ENCODE results near the gene TRMU. TPM values are rescaled to one million over a fixed set of nuclear protein-coding genes. Genes with fewer than 3 reads are reported as not detected.

The TRMU gene
- total RNA-seq, 1 donor from 2014 or later, result 27.3 TPM

GRCh38 chr22:46355369-46355995 lies 20.0 kb downstream of the TRMU start:
- DNase-seq (ENCODE audit: low spot score), result no peak
- TF ChIP-seq, protein P1, sequence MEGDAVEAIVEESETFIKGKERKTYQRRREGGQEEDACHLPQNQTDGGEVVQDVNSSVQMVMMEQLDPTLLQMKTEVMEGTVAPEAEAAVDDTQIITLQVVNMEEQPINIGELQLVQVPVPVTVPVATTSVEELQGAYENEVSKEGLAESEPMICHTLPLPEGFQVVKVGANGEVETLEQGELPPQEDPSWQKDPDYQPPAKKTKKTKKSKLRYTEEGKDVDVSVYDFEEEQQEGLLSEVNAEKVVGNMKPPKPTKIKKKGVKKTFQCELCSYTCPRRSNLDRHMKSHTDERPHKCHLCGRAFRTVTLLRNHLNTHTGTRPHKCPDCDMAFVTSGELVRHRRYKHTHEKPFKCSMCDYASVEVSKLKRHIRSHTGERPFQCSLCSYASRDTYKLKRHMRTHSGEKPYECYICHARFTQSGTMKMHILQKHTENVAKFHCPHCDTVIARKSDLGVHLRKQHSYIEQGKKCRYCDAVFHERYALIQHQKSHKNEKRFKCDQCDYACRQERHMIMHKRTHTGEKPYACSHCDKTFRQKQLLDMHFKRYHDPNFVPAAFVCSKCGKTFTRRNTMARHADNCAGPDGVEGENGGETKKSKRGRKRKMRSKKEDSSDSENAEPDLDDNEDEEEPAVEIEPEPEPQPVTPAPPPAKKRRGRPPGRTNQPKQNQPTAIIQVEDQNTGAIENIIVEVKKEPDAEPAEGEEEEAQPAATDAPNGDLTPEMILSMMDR (IDR thresholded peaks at IDR 0.05), result peak; percentile 93
- Mint-ChIP-seq H3K9me3 (ENCODE audit: low read depth) (no peaks in the 10 kb centered on the region), H3K4me3 (ENCODE audit: unreplicated experiment) (no peak overlapping the region), H3K27me3 (ENCODE audit: low read depth) (no peaks in the 10 kb centered on the region), H3K27ac (ENCODE audit: unreplicated experiment) (peak overlapping the region; percentile 22), H3K4me1 (ENCODE audit: low read depth) (peaks cover 12% of the 10 kb centered on the region), H3K36me3 (ENCODE audit: low read depth) (peaks cover 24% of the 10 kb centered on the region)

DNA sequence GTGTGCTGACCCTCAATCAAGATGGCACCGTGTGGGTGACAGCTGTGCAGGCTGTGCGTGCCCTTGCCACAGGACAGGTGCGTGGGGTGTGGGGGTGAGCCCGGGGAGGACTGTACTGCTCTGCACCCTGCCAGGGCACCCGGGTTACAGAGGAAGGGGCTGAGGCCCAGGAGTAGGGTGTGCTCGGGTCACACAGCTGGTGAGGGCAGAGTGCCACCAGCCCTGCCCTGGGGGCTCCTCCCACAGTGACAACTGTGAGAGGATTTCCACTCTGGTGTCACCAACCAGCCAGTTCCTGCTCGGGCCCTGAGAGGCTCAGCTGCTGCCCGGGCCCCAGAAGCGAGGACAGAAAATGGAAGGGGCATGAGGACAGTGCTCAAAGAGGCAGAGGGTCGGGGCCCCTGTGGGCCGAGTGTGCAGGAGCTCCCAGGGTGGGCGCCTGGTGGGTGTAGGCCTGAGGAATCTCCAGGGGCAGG lies 20.5 kb downstream of the TRMU start:
- no peak overlapping the region for H3K4me3 Mint-ChIP-seq (ENCODE audit: unreplicated experiment)
- no peaks in the 10 kb centered on the region for H3K9me3 Mint-ChIP-seq (ENCODE audit: low read depth)

GRCh38 chr22:46356496-46357480 lies 21.3 kb downstream of the TRMU start:
- DNase-seq (ENCODE audit: low spot score), result no peak
- no peaks in the 10 kb centered on the region for H3K9me3 Mint-ChIP-seq (ENCODE audit: low read depth)
- H3K27ac Mint-ChIP-seq (ENCODE audit: unreplicated experiment), result no peak overlapping the region
- H3K27me3 Mint-ChIP-seq (ENCODE audit: low read depth), result no peaks in the 10 kb centered on the region
- H3K4me3 Mint-ChIP-seq (ENCODE audit: unreplicated experiment), result no peak overlapping the region
- H3K36me3 Mint-ChIP-seq (ENCODE audit: low read depth), result peaks cover 23% of the 10 kb centered on the region
- TF ChIP-seq, protein P1 (IDR thresholded peaks at IDR 0.05), result no peak
- H3K4me1 Mint-ChIP-seq (ENCODE audit: low read depth), result peaks cover 12% of the 10 kb centered on the region

More for the DNA sequence above, 20.5 kb downstream of the TRMU start:
- no peak overlapping the region for H3K27ac Mint-ChIP-seq (ENCODE audit: unreplicated experiment)
- no peak for DNase-seq (ENCODE audit: low spot score)
- H3K27me3 Mint-ChIP-seq (ENCODE audit: low read depth), result no peaks in the 10 kb centered on the region
- TF ChIP-seq, protein P1 (IDR thresholded peaks at IDR 0.05), result no peak
- H3K4me1 Mint-ChIP-seq (ENCODE audit: low read depth), result peaks cover 12% of the 10 kb centered on the region
- peaks cover 20% of the 10 kb centered on the region for H3K36me3 Mint-ChIP-seq (ENCODE audit: low read depth)

GRCh38 chr22:46357711-46358520 lies 22.4 kb downstream of the TRMU start:
- Mint-ChIP-seq H3K9me3 (ENCODE audit: low read depth) (no peaks in the 10 kb centered on the region), H3K4me1 (ENCODE audit: low read depth) (peaks cover 7% of the 10 kb centered on the region), H3K36me3 (ENCODE audit: low read depth) (peaks cover 15% of the 10 kb centered on the region), H3K4me3 (ENCODE audit: unreplicated experiment) (no peak overlapping the region), H3K27ac (ENCODE audit: unreplicated experiment) (no peak overlapping the region), H3K27me3 (ENCODE audit: low read depth) (no peaks in the 10 kb centered on the region)
- DNase-seq (ENCODE audit: low spot score), result peak; percentile 86
- TF ChIP-seq, protein P1 (IDR thresholded peaks at IDR 0.05), result no peak
